ENCODE measurements around the gene A3GALT2.

- TF ChIP-seq, protein P1, sequence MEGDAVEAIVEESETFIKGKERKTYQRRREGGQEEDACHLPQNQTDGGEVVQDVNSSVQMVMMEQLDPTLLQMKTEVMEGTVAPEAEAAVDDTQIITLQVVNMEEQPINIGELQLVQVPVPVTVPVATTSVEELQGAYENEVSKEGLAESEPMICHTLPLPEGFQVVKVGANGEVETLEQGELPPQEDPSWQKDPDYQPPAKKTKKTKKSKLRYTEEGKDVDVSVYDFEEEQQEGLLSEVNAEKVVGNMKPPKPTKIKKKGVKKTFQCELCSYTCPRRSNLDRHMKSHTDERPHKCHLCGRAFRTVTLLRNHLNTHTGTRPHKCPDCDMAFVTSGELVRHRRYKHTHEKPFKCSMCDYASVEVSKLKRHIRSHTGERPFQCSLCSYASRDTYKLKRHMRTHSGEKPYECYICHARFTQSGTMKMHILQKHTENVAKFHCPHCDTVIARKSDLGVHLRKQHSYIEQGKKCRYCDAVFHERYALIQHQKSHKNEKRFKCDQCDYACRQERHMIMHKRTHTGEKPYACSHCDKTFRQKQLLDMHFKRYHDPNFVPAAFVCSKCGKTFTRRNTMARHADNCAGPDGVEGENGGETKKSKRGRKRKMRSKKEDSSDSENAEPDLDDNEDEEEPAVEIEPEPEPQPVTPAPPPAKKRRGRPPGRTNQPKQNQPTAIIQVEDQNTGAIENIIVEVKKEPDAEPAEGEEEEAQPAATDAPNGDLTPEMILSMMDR (IDR thresholded peaks at IDR 0.05), result no peak
- TF ChIP-seq POLR2A (IDR thresholded peaks at IDR 0.05), result no peak
These were observed 50.0 kb downstream of the A3GALT2 start for GRCh38 chr1:33270808-33271465.

Measured in thyroid gland (tissue), 4 donors.